ENCODE data around the gene RIIAD1. TPM values are rescaled to one million over a fixed set of nuclear protein-coding genes. Genes with fewer than 3 reads are reported as not detected.

The RIIAD1 gene
- total RNA-seq, 1 experiment from 2014 or later, result not detected

DNA sequence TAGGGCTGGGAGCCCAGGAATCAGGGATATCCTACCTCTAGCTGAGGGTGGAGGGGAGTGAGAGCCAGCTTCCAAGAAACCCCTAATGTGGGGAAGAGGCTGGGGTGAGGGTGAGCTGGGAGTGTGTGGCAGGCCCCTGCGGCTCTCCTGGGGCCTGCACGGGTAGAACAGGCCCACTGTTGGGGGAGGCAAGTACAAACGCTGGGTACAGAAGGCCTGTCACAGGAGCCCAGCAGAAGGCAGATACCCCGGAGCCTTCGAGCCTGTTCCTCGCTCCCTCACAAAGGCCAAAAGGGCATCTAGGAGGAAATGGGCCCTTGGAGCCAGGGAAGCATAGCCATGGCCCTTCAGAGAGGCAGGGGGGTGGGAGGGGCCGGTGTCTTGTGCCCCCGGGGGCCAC is 18.4 kb upstream of the RIIAD1 start:
- TF ChIP-seq, protein P1, sequence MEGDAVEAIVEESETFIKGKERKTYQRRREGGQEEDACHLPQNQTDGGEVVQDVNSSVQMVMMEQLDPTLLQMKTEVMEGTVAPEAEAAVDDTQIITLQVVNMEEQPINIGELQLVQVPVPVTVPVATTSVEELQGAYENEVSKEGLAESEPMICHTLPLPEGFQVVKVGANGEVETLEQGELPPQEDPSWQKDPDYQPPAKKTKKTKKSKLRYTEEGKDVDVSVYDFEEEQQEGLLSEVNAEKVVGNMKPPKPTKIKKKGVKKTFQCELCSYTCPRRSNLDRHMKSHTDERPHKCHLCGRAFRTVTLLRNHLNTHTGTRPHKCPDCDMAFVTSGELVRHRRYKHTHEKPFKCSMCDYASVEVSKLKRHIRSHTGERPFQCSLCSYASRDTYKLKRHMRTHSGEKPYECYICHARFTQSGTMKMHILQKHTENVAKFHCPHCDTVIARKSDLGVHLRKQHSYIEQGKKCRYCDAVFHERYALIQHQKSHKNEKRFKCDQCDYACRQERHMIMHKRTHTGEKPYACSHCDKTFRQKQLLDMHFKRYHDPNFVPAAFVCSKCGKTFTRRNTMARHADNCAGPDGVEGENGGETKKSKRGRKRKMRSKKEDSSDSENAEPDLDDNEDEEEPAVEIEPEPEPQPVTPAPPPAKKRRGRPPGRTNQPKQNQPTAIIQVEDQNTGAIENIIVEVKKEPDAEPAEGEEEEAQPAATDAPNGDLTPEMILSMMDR (conservative IDR thresholded peaks at IDR 0.05), result no peak
- no peak for TF ChIP-seq EZH2 (IDR thresholded peaks at IDR 0.05; ENCODE audit: low read depth)
- H3K4me2 ChIP-seq, result no peak overlapping the region
- no peaks in the 10 kb centered on the region for H3K9me3 ChIP-seq (ENCODE audit: insufficient read depth, low read depth)
- H3K4me3 ChIP-seq, result no peak overlapping the region
- no peaks in the 10 kb centered on the region for H3K27me3 ChIP-seq (ENCODE audit: insufficient read depth, low read depth)
- BruUV-seq (replicated peaks), result no TSS peak
- H3K79me2 ChIP-seq (ENCODE audit: low read depth), result no peaks in the 10 kb centered on the region
- no peaks in the 10 kb centered on the region for H3K4me1 ChIP-seq (replicated peaks; ENCODE audit: insufficient read depth)
- no peak overlapping the region for H2AFZ ChIP-seq
- H4K20me1 ChIP-seq (ENCODE audit: insufficient read depth), result no peaks in the 10 kb centered on the region
- POLR2A ChIA-PET (ENCODE audit: unreplicated experiment), result no interaction called here
- H3K27ac ChIP-seq, result no peak overlapping the region
- no peaks in the 10 kb centered on the region for H3K36me3 ChIP-seq (ENCODE audit: low read depth)
- H3K9me2 ChIP-seq (ENCODE audit: insufficient read depth), result no peaks in the 10 kb centered on the region
- no peak for DNase-seq
- intact Hi-C loops (cut with micrococcal nuclease; ENCODE audit: unreplicated experiment), result no loop called here
- H3F3A ChIP-seq (ENCODE audit: insufficient read depth, low read depth), result no peaks in the 10 kb centered on the region
- CTCF ChIA-PET, result no interaction called here

DNA sequence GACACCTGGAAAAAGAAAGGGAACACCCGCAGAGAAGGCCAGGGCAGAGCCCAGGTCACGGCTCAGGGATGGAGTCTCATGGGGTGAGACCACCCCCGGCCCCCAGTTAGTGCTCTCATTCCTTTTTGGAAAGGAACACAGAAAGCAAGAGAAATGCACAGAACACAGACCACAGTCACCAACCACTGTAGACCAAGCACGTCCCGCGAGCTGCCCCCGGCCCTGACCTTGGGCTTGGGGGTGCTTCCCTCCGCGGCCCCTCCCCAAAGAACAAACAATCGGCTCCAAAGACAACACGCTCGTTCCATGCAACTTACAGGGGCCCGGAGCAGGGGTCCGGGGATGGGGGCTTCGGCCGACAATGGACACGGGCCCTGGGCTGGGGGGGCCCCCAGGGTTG is 17.5 kb upstream of the RIIAD1 start:
- Histone ChIP-seq H3F3A (ENCODE audit: insufficient read depth, low read depth) (no peaks in the 10 kb centered on the region), H3K4me2 (no peak overlapping the region), H3K79me2 (ENCODE audit: low read depth) (no peaks in the 10 kb centered on the region), H3K36me3 (ENCODE audit: low read depth) (no peaks in the 10 kb centered on the region), H2AFZ (no peak overlapping the region), H3K9me2 (ENCODE audit: insufficient read depth) (no peaks in the 10 kb centered on the region), H3K4me3 (no peak overlapping the region), H3K4me1 (replicated peaks; ENCODE audit: insufficient read depth) (no peaks in the 10 kb centered on the region), H3K27ac (no peak overlapping the region), H4K20me1 (ENCODE audit: insufficient read depth) (no peaks in the 10 kb centered on the region), H3K27me3 (ENCODE audit: insufficient read depth, low read depth) (no peaks in the 10 kb centered on the region), H3K9me3 (ENCODE audit: insufficient read depth, low read depth) (no peaks in the 10 kb centered on the region)
- no TSS peak for BruUV-seq (replicated peaks)
- POLR2A ChIA-PET (ENCODE audit: unreplicated experiment), result no interaction called here
- TF ChIP-seq EZH2 (IDR thresholded peaks at IDR 0.05; ENCODE audit: low read depth), result no peak
- TF ChIP-seq, protein P1 (conservative IDR thresholded peaks at IDR 0.05), result no peak
- intact Hi-C loops (cut with micrococcal nuclease; ENCODE audit: unreplicated experiment), result no loop called here
- CTCF ChIA-PET, result no interaction called here
- DNase-seq, result no peak

DNA sequence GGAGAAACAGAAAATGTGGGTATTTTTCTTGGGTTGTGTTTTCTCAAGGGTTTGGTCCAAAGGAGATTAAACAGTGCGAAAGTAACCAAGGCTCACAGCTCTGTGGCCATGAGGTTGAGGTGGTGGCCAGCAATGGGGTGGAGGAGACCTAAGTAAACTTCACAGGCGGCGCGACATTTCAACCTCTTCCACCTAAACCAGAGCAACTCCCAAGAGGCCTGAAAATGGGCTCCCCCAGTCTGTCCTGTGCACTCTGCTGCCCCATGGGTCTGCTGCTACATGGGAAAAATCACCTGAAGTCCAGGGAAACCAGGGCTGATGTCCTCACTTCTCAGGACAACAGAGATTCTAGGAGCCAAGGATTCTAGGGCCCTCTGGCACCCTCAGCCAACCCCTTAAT is 17.1 kb upstream of the RIIAD1 start:
- Histone ChIP-seq H3K27me3 (ENCODE audit: insufficient read depth, low read depth) (no peaks in the 10 kb centered on the region), H3K27ac (no peak overlapping the region), H3K79me2 (ENCODE audit: low read depth) (no peaks in the 10 kb centered on the region), H3F3A (ENCODE audit: insufficient read depth, low read depth) (no peaks in the 10 kb centered on the region), H3K36me3 (ENCODE audit: low read depth) (no peaks in the 10 kb centered on the region), H3K9me2 (ENCODE audit: insufficient read depth) (no peaks in the 10 kb centered on the region), H4K20me1 (ENCODE audit: insufficient read depth) (no peaks in the 10 kb centered on the region), H3K9me3 (ENCODE audit: insufficient read depth, low read depth) (no peaks in the 10 kb centered on the region), H3K4me2 (no peak overlapping the region), H3K4me3 (no peak overlapping the region), H3K4me1 (replicated peaks; ENCODE audit: insufficient read depth) (no peaks in the 10 kb centered on the region), H2AFZ (no peak overlapping the region)
- BruUV-seq (replicated peaks), result no TSS peak
- POLR2A ChIA-PET (ENCODE audit: unreplicated experiment), result no interaction called here
- TF ChIP-seq, protein P1 (conservative IDR thresholded peaks at IDR 0.05), result no peak
- TF ChIP-seq EZH2 (IDR thresholded peaks at IDR 0.05; ENCODE audit: low read depth), result no peak
- intact Hi-C loops (cut with micrococcal nuclease; ENCODE audit: unreplicated experiment), result no loop called here
- no peak for DNase-seq
- CTCF ChIA-PET, result no interaction called here

All from PC-9 (cell line).